A172 (cell line): ENCODE data around the gene PTGS2. TPM values are rescaled to one million over a fixed set of nuclear protein-coding genes. Genes with fewer than 3 reads are reported as not detected.
A peak's percentile ranks its signal among the peaks of the same experiment; 100 is the strongest.

Source experiments
- DNase-seq: peaks from one replicate; pipeline ENCODE4 v3.0.0-alpha.2; 2015; ENCODE audit warnings: low spot score
- total RNA-seq: library from RNA; depleted of rRNA; stranded (reverse); fragments of >200 nt; shearing (Covaris generic); gene quantifications from 2 replicates; pipeline ENCODE4 v1.2.3, GENCODE V29; 2014; rRNA removed

The PTGS2 gene
- total RNA-seq = not detected in 2 replicates

- no peak for DNase-seq
These were observed at the start of gene PTGS2 for GRCh38 chr1:186680245-186681061. TSS of gene PTGS2 (minus strand) at chr1:186680423. CDS start at chr1:186680290, 133 bp downstream.

GRCh38 chr1:186722711-186723309 is 42.6 kb upstream of the PTGS2 start:
- peak; percentile 63 for DNase-seq

GRCh38 chr1:186717286-186717685 is 37.1 kb upstream of the PTGS2 start:
- peak; percentile 66 for DNase-seq

- DNase-seq = no peak
These were observed 35.9 kb upstream of the PTGS2 start for GRCh38 chr1:186715887-186716809.

GRCh38 chr1:186710696-186711095 is 30.5 kb upstream of the PTGS2 start:
- DNase-seq = no peak

- DNase-seq = no peak
These were observed 28.5 kb upstream of the PTGS2 start for GRCh38 chr1:186708694-186709097.

GRCh38 chr1:186703209-186703766 is 23.1 kb upstream of the PTGS2 start:
- DNase-seq = no peak

- DNase-seq = no peak
These were observed 20.5 kb upstream of the PTGS2 start for GRCh38 chr1:186700722-186701121.

- no peak for DNase-seq
These were observed 19.3 kb upstream of the PTGS2 start for GRCh38 chr1:186699519-186699918.

- DNase-seq = no peak
These were observed 9.7 kb upstream of the PTGS2 start for GRCh38 chr1:186689907-186690306.

GRCh38 chr1:186689376-186689775 is 9.2 kb upstream of the PTGS2 start:
- DNase-seq = no peak

- DNase-seq = no peak
These were observed 3.6 kb upstream of the PTGS2 start for GRCh38 chr1:186683652-186684410.

- DNase-seq = no peak
These were observed 2.5 kb upstream of the PTGS2 start for GRCh38 chr1:186682736-186683135.

- DNase-seq = no peak
These were observed 1.6 kb upstream of the PTGS2 start for GRCh38 chr1:186681801-186682200.

- no peak for DNase-seq
These were observed 898 bp upstream of the PTGS2 start for GRCh38 chr1:186681121-186681520.

GRCh38 chr1:186679924-186680244 is 339 bp downstream of the PTGS2 start:
- DNase-seq = no peak

- no peak for DNase-seq
These were observed 2.1 kb downstream of the PTGS2 start for GRCh38 chr1:186678155-186678554.

GRCh38 chr1:186672596-186672995 is 7.6 kb downstream of the PTGS2 start:
- no peak for DNase-seq

GRCh38 chr1:186672131-186672530 is 8.1 kb downstream of the PTGS2 start:
- no peak for DNase-seq

GRCh38 chr1:186671136-186671825 is 8.9 kb downstream of the PTGS2 start:
- DNase-seq = no peak
